K562 (cell line): ENCODE measurements around the gene NOTCH3. TPM values are rescaled to one million over a fixed set of nuclear protein-coding genes. Genes with fewer than 3 reads are reported as not detected.
A peak's percentile ranks its signal among the peaks of the same experiment; 100 is the strongest.

ENCODE experiments used
- ATAC-seq: fragments of 200-7000 bp; cut with Tn5 transposase; 3 replicates; pipeline ENCODE4 v1.9.1; 2020; ENCODE audit warnings: moderate library complexity
- BruUV-seq: library from RNA; stranded (reverse); fragments of 400-500 nt; replicated peaks from 2 replicates; lab custom pipeline; 2021; lab: Mats Ljungman, UMichigan
- CTCF ChIA-PET: fragments of 300-600 bp; formaldehyde crosslinking; extraction: SDS; loops from one replicate; lab custom pipeline; 2021; ENCODE audit warnings: low intra/inter-chr PET ratio; lab: Yijun Ruan, JAX
- POLR2A ChIA-PET: fragments of 300-600, 350-650 bp; sonication (Branson Sonifier 250); formaldehyde crosslinking; extraction: SDS; loops from one replicate; lab custom pipeline; 2021; ENCODE audit warnings: antibody characterized with exemption, inconsistent platforms; lab: Yijun Ruan, JAX
- DNase-seq, 4 experiments: peaks; one replicate each; pipeline versions ENCODE4 v3.0.0 to v3.0.0-alpha.2; 2011 to 2018; ENCODE audit warnings: low spot score in 3 of 4, mixed read lengths in 3 of 4; ENCODE audit errors: extremely low read depth in 1 of 4
- FAIRE-seq: peaks from 2 replicates; lab custom pipeline; 2011; peaks lifted over from hg19 to GRCh38; lab: Jason Lieb, UNC
- H2AFZ ChIP-seq: 2 replicates; pipeline ENCODE4 v1.6.0; 2011; ENCODE audit warnings: low read depth, low read length, control low read depth, inconsistent platforms
- H3K27ac ChIP-seq: fragments of 200-600 bp; 3 replicates; pipeline ENCODE4 v1.8.0; 2011; ENCODE audit warnings: low read depth, mild to moderate bottlenecking, control low read depth, inconsistent platforms, low read length, moderate library complexity, mixed read lengths; ENCODE audit errors: extremely low read depth
- H3K27me3 ChIP-seq, 2 experiments: fragments of 300-600 bp in 1 of 2; 2 replicates in 1 of 2; 3 replicates in 1 of 2; pipeline versions ENCODE4 v1.6.0 to v1.8.0; 2011; ENCODE audit warnings: inconsistent platforms in 2 of 2, low read length in 2 of 2, mild to moderate bottlenecking in 1 of 2, mixed read lengths in 1 of 2, moderate library complexity in 1 of 2; ENCODE audit not compliant: control insufficient read depth in 2 of 2, insufficient read depth in 2 of 2
- H3K36me3 ChIP-seq: fragments of 300-600 bp; 3 replicates; pipeline ENCODE4 v1.8.0; 2011; ENCODE audit warnings: mild to moderate bottlenecking, low read length, inconsistent platforms; ENCODE audit not compliant: control insufficient read depth, insufficient read depth
- H3K4me1 ChIP-seq, 2 experiments: fragments of 200-600 bp in 1 of 2; replicated peaks in 1 of 2; 2 replicates in 1 of 2; 3 replicates in 1 of 2; pipeline versions ENCODE4 v1.5.1 to v1.8.0; 2011; ENCODE audit warnings: inconsistent platforms in 2 of 2, low read length in 2 of 2, mild to moderate bottlenecking in 1 of 2, mixed read lengths in 1 of 2, moderate library complexity in 1 of 2; ENCODE audit not compliant: control insufficient read depth in 2 of 2, insufficient read depth in 2 of 2
- H3K4me2 ChIP-seq: 2 replicates; pipeline ENCODE4 v1.6.1; 2011; ENCODE audit warnings: low read length, control low read depth, inconsistent platforms, mixed read lengths; ENCODE audit not compliant: insufficient read depth
- H3K4me3 ChIP-seq: fragments of 200-600 bp; sonication (generic), shearing (Covaris generic); 2 replicates; pipeline ENCODE4 v1.5.1; 2016; ENCODE audit warnings: control low read depth, inconsistent platforms
- H3K79me2 ChIP-seq: fragments of 200-600 bp; 3 replicates; pipeline ENCODE4 v1.8.0; 2011; ENCODE audit warnings: low read length, inconsistent platforms; ENCODE audit not compliant: control insufficient read depth, insufficient read depth
- H3K9ac ChIP-seq, 2 experiments: 2 replicates each; pipeline versions ENCODE4 v1.6.0 to v1.6.1; 2011; ENCODE audit warnings: low read depth in 2 of 2, low read length in 2 of 2, control low read depth in 1 of 2, inconsistent platforms in 1 of 2, mild to moderate bottlenecking in 1 of 2, mixed read lengths in 1 of 2; ENCODE audit not compliant: insufficient read depth in 1 of 2
- H3K9me1 ChIP-seq: one replicate; pipeline ENCODE4 v1.6.0; 2011; ENCODE audit warnings: inconsistent platforms, mild to moderate bottlenecking, low read length, moderate library complexity; ENCODE audit not compliant: control insufficient read depth, insufficient read depth
- H3K9me3 ChIP-seq: replicated peaks from 2 replicates; pipeline ENCODE4 v1.5.1; 2011; ENCODE audit warnings: low read depth, low read length, inconsistent platforms; ENCODE audit not compliant: control insufficient read depth, insufficient read depth
- H4K20me1 ChIP-seq: replicated peaks from 2 replicates; pipeline ENCODE4 v1.6.1; 2011; ENCODE audit warnings: low read length, inconsistent platforms, mixed read lengths; ENCODE audit not compliant: control insufficient read depth, insufficient read depth
- BRD9 ChIP-seq: fragments of 450-650 bp; IDR thresholded peaks from 2 replicates; pipeline ENCODE4 v1.6.1; 2018; ENCODE audit warnings: low read depth; ENCODE audit not compliant: partially characterized antibody
- KDM1A ChIP-seq, 2 experiments: fragments of 450-650 bp; IDR thresholded peaks; 2 replicates each; pipeline ENCODE4 v1.6.1; 2016; ENCODE audit warnings: mild to moderate bottlenecking in 2 of 2
- NFYB ChIP-seq: IDR thresholded peaks from 2 replicates; pipeline ENCODE4 v1.6.1; 2011; ENCODE audit warnings: mild to moderate bottlenecking, moderate library complexity; ENCODE audit not compliant: insufficient read length; ENCODE audit errors: extremely low read depth
- RFX1 ChIP-seq: fragments of 450-650 bp; IDR thresholded peaks from 2 replicates; pipeline ENCODE4 v1.6.1; 2016; ENCODE audit warnings: mild to moderate bottlenecking, moderate library complexity
- ZNF212 ChIP-seq: fragments of 450-650 bp; formaldehyde crosslinking; IDR thresholded peaks from 2 replicates; pipeline ENCODE4 v1.4.0; 2020; ENCODE audit warnings: mild to moderate bottlenecking
- WGBS: fragments of 100-300 bp; shearing (Covaris generic); methylation state at CpG from one replicate; pipeline ENCODE4 v1.1.6; 2016; ENCODE audit warnings: low coverage, mixed read lengths; ENCODE audit not compliant: insufficient coverage; ENCODE audit errors: missing lambda C conversion rate; 5-methylcytosine and 5-hydroxymethylcytosine counted together
- in situ Hi-C: fragments of 300-500 bp; cut with MboI; formaldehyde crosslinking; loops from 4 replicates; pipeline ENCODE4 v1.15.0; 2018; ENCODE audit warnings: inconsistent platforms, mixed read lengths
- intact Hi-C: fragments of 100-400 bp; cut with micrococcal nuclease; formaldehyde crosslinking; loops from 2 replicates; pipeline ENCODE4 v1.14.2; 2022
- polyA plus RNA-seq, 8 experiments: library from polyadenylated mRNA; depleted of rRNA in 4 of 8; stranded (reverse) in 5 of 8; unstranded in 3 of 8; fragments of >200 nt; fragmentation: Nextera tagmentation in 2 of 8; fragmentation: Illumina TruSeq in 1 of 8; extraction: Ambion mirVana in 2 of 8; extraction: Trizol in 1 of 8; gene quantifications; 2 replicates each; pipeline versions ENCODE4 v1.2.1 to v1.2.3, GENCODE V29; 2011 to 2014; ENCODE audit warnings: inconsistent platforms in 1 of 8, missing spikeins in 1 of 8
- total RNA-seq, 7 experiments: library from RNA; depleted of rRNA in 6 of 7; stranded (reverse); fragments of >200 nt in 6 of 7; fragmentation: Illumina TruSeq in 2 of 7; extraction: Trizol in 2 of 7; gene quantifications; 2 replicates each; pipeline versions ENCODE4 v1.2.1 to v1.2.3, GENCODE V29; 2011 to 2021; ENCODE audit warnings: low replicate concordance in 1 of 7
- TF ChIP-seq, protein P1 (sequence below), 3 experiments: IDR thresholded peaks in 2 of 3; conservative IDR thresholded peaks in 1 of 3; 2 replicates each; pipeline ENCODE4 v1.5.1; 2011 to 2012; ENCODE audit warnings: low read length in 3 of 3, mild to moderate bottlenecking in 3 of 3, control low read depth in 2 of 3, improper control_type of control experiment in 1 of 3, inconsistent platforms in 1 of 3, low read depth in 1 of 3, mixed read lengths in 1 of 3, moderate library complexity in 1 of 3; ENCODE audit not compliant: insufficient read depth in 2 of 3
- TF ChIP-seq, protein P2 (sequence below): fragments of 450-650 bp; formaldehyde crosslinking; IDR thresholded peaks from 2 replicates; pipeline ENCODE4 v1.4.0; 2022; ENCODE audit warnings: missing genetic modification characterization
- TF ChIP-seq, protein P3 (sequence below): IDR thresholded peaks from 2 replicates; pipeline ENCODE4 v1.6.1; 2011; ENCODE audit warnings: borderline replicate concordance, low read depth, mild to moderate bottlenecking, moderate library complexity, low read length; ENCODE audit not compliant: insufficient read depth, poor library complexity, severe bottlenecking

The NOTCH3 gene
- total and polyA plus RNA-seq, 9 of the 15 experiments (the other 6 are each of a cell fraction or from before 2014, with no cell fraction given), result under 0.01 to 1.2 (median 0.16) TPM

DNA sequence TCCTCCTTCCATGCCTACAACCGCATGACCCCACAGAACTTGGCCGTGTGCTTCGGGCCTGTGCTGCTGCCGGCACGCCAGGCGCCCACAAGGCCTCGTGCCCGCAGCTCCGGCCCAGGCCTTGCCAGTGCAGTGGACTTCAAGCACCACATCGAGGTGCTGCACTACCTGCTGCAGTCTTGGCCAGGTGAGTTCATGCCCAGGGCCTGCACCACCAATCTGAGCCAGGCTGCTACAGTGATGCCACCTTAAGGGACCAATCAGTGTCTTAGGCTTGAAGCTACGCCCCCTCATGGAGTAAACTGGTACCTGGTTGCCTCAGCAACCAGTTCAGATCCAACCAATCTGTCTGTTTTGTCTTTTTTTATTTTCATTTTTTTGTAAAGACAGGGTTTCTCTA is 88.4 kb downstream of the NOTCH3 start:
- Histone ChIP-seq H4K20me1 (no peaks in the 10 kb centered on the region), H3K4me2 (no peak overlapping the region), H3K4me1 (peaks cover 0 to 20% of the 10 kb centered on the region in 2 experiments; a peak in 2 of 5 replicates), H3K79me2 (no peaks in the 10 kb centered on the region), H2AFZ (no peak overlapping the region), H3K27ac (no peak overlapping the region), H3K36me3 (peaks cover 6% of the 10 kb centered on the region; the same call in 1 of the 3 replicates), H3K27me3 (peaks cover 7 to 27% of the 10 kb centered on the region in 2 experiments; a peak in 3 of 5 replicates), H3K9ac (no peak overlapping the region), H3K4me3 (no peak overlapping the region), H3K9me1 (no peaks in the 10 kb centered on the region), H3K9me3 (no peaks in the 10 kb centered on the region)
- intact Hi-C loops, result no loop called here
- DNase-seq (peak; percentile 27 to 63 (median 50)), FAIRE-seq (no peak), ATAC-seq (peak; percentile 59; the same call in 2 of the 3 replicates)
- TF ChIP-seq NFYB (peak; percentile 37), BRD9 (no peak), RFX1 (peak; percentile 76), ZNF212 (CRISPR knock-in tag) (no peak), KDM1A (IDR thresholded peaks at IDR 0.05) (no peak)
- TF ChIP-seq, protein P1, sequence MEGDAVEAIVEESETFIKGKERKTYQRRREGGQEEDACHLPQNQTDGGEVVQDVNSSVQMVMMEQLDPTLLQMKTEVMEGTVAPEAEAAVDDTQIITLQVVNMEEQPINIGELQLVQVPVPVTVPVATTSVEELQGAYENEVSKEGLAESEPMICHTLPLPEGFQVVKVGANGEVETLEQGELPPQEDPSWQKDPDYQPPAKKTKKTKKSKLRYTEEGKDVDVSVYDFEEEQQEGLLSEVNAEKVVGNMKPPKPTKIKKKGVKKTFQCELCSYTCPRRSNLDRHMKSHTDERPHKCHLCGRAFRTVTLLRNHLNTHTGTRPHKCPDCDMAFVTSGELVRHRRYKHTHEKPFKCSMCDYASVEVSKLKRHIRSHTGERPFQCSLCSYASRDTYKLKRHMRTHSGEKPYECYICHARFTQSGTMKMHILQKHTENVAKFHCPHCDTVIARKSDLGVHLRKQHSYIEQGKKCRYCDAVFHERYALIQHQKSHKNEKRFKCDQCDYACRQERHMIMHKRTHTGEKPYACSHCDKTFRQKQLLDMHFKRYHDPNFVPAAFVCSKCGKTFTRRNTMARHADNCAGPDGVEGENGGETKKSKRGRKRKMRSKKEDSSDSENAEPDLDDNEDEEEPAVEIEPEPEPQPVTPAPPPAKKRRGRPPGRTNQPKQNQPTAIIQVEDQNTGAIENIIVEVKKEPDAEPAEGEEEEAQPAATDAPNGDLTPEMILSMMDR (IDR thresholded peaks at IDR 0.05 in 2 of 3, conservative IDR thresholded peaks at IDR 0.05 in 1 of 3; ENCODE audit: insufficient read depth in 2 of 3, low read depth in 1 of 3, low read length in 3 of 3), result 0 out of 6 replicates have a peak, but pooled peaks of 1 of the 3 experiments have one; percentile 20
- TF ChIP-seq, protein P2, sequence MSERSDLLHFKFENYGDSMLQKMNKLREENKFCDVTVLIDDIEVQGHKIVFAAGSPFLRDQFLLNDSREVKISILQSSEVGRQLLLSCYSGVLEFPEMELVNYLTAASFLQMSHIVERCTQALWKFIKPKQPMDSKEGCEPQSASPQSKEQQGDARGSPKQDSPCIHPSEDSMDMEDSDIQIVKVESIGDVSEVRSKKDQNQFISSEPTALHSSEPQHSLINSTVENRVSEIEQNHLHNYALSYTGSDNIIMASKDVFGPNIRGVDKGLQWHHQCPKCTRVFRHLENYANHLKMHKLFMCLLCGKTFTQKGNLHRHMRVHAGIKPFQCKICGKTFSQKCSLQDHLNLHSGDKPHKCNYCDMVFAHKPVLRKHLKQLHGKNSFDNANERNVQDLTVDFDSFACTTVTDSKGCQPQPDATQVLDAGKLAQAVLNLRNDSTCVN (CRISPR knock-in tag), result no peak
- TF ChIP-seq, protein P3, sequence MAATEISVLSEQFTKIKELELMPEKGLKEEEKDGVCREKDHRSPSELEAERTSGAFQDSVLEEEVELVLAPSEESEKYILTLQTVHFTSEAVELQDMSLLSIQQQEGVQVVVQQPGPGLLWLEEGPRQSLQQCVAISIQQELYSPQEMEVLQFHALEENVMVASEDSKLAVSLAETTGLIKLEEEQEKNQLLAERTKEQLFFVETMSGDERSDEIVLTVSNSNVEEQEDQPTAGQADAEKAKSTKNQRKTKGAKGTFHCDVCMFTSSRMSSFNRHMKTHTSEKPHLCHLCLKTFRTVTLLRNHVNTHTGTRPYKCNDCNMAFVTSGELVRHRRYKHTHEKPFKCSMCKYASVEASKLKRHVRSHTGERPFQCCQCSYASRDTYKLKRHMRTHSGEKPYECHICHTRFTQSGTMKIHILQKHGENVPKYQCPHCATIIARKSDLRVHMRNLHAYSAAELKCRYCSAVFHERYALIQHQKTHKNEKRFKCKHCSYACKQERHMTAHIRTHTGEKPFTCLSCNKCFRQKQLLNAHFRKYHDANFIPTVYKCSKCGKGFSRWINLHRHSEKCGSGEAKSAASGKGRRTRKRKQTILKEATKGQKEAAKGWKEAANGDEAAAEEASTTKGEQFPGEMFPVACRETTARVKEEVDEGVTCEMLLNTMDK, result peak; percentile 63
- 29% methylated on average over 6 of the region's 11 CpGs for WGBS
- ChIA-PET POLR2A (interaction anchor here (0.7 to 2.2 kb wide), 2 partner anchors 11 to 59 kb away, joined by 3 to 5 read pairs; no protein-coding TSS in a partner anchor), CTCF (no interaction called here)
- BruUV-seq, result no TSS peak
- in situ Hi-C loops, result no loop called here
